Measurements from ENCODE around the gene CDKN1A. TPM values are rescaled to one million over a fixed set of nuclear protein-coding genes. Genes with fewer than 3 reads are reported as not detected.

CDKN1A gene
- total RNA-seq, 1 donor from 2014 or later = 151 TPM

- intact Hi-C loops (cut with DNase I) = no loop called here
- Histone ChIP-seq H3K36me3 (no peaks in the 10 kb centered on the region), H3K27me3 (no peaks in the 10 kb centered on the region), H3K4me3 (peak overlapping the region; percentile 86), H3K27ac (peak overlapping the region; percentile 97), H3K4me1 (peaks cover 31% of the 10 kb centered on the region), H3K9me3 (no peaks in the 10 kb centered on the region)
- no peak for DNase-seq
- no peak for ATAC-seq
- no peak for TF ChIP-seq CTCF (IDR thresholded peaks at IDR 0.05)
These were observed 2.1 kb upstream of the CDKN1A start for GRCh38 chr6:36676141-36677058.

GRCh38 chr6:36677059-36677749 is 1.3 kb upstream of the CDKN1A start:
- no peaks in the 10 kb centered on the region for H3K9me3 ChIP-seq
- H3K4me3 ChIP-seq = peak overlapping the region; percentile 86
- DNase-seq (no peak), ATAC-seq (no peak)
- intact Hi-C loops (cut with DNase I) = no loop called here
- H3K36me3 ChIP-seq = peaks cover 2% of the 10 kb centered on the region
- peak overlapping the region; percentile 97 for H3K27ac ChIP-seq
- no peaks in the 10 kb centered on the region for H3K27me3 ChIP-seq
- no peak for TF ChIP-seq CTCF (IDR thresholded peaks at IDR 0.05)
- peaks cover 39% of the 10 kb centered on the region for H3K4me1 ChIP-seq

GRCh38 chr6:36677753-36678487 is 594 bp upstream of the CDKN1A start:
- Histone ChIP-seq H3K27me3 (no peaks in the 10 kb centered on the region), H3K4me3 (peak overlapping the region; percentile 86), H3K27ac (peak overlapping the region; percentile 97), H3K36me3 (peaks cover 9% of the 10 kb centered on the region), H3K9me3 (no peaks in the 10 kb centered on the region), H3K4me1 (peaks cover 46% of the 10 kb centered on the region)
- intact Hi-C loops (cut with DNase I) = no loop called here
- ATAC-seq (no peak), DNase-seq (no peak)
- no peak for TF ChIP-seq CTCF (IDR thresholded peaks at IDR 0.05)

GRCh38 chr6:36679043-36679833 is 724 bp downstream of the CDKN1A start:
- no peaks in the 10 kb centered on the region for H3K9me3 ChIP-seq
- no peaks in the 10 kb centered on the region for H3K27me3 ChIP-seq
- intact Hi-C loops (cut with DNase I) = no loop called here
- H3K4me1 ChIP-seq = peaks cover 59% of the 10 kb centered on the region
- ATAC-seq = peak; percentile 28
- peak; percentile 88 for DNase-seq
- peak overlapping the region; percentile 97 for H3K27ac ChIP-seq
- no peak for TF ChIP-seq CTCF (IDR thresholded peaks at IDR 0.05)
- H3K36me3 ChIP-seq = peaks cover 22% of the 10 kb centered on the region
- peak overlapping the region; percentile 86 for H3K4me3 ChIP-seq
